Parietal lobe (tissue), 1 donor: ENCODE results near the gene MMP27. TPM values are rescaled to one million over a fixed set of nuclear protein-coding genes. Genes with fewer than 3 reads are reported as not detected.

Source experiments
- total RNA-seq: library from RNA; depleted of rRNA; stranded (reverse); fragments of >200 nt; gene quantifications from one replicate; pipeline ENCODE4 v1.2.3, GENCODE V29; 2014

Gene MMP27
- total RNA-seq, result not detected

GRCh38 chr11:102705626-102706025 lies at the start of gene MMP27:
Gene MMP27, minus strand, starts transcription at chr11:102705769. Its CDS starts 55 bp downstream, at chr11:102705714.

GRCh38 chr11:102724904-102725500 lies 19.4 kb upstream of the MMP27 start, which contains the start of gene MMP8:
Gene MMP8, minus strand, starts transcription at chr11:102724954. Its CDS starts 99 bp downstream, at chr11:102724855.

Other genes with a start within 250 kb of the MMP27 start
- not detected for gene MMP7, start 175.0 kb downstream of the MMP27 start, total RNA-seq
- not detected for gene MMP20, start 80.4 kb downstream of the MMP27 start, total RNA-seq
- not detected for gene MMP8, start 19.2 kb upstream of the MMP27 start, total RNA-seq
- gene MMP10, start 74.9 kb upstream of the MMP27 start, total RNA-seq, result not detected
- not detected for gene MMP1, start 92.4 kb upstream of the MMP27 start, total RNA-seq
- not detected for gene MMP3, start 137.8 kb upstream of the MMP27 start, total RNA-seq
- gene MMP12, start 169.2 kb upstream of the MMP27 start, total RNA-seq, result not detected
- gene MMP13, start 250.0 kb upstream of the MMP27 start, total RNA-seq, result not detected